WTC11 (cell line): ENCODE results near the gene RUNX2. TPM values are rescaled to one million over a fixed set of nuclear protein-coding genes. Genes with fewer than 3 reads are reported as not detected.

Source experiments
- ATAC-seq: fragments of 200-7000 bp; cut with Tn5 transposase; 2 replicates; pipeline ENCODE4 v1.10.0; 2021; ENCODE audit warnings: mild to moderate bottlenecking, moderate library complexity
- CTCF ChIA-PET: fragments of 300-600 bp; sonication (Branson Sonifier 250); formaldehyde crosslinking; loops from one replicate; lab custom pipeline; 2021; ENCODE audit warnings: antibody characterized with exemption; lab: Charles Lee
- POLR2A ChIA-PET: fragments of 350-600 bp; sonication (Branson Sonifier 250); formaldehyde crosslinking; loops from one replicate; lab custom pipeline; 2021; ENCODE audit warnings: antibody characterized with exemption; lab: Charles Lee
- DNase-seq: peaks from one replicate; pipeline ENCODE4 v3.0.0; 2021; ENCODE audit warnings: low spot score
- H3K27ac Mint-ChIP-seq: 2 replicates; pipeline ENCODE4 v1.8.0; 2021; ENCODE audit warnings: mixed read lengths
- H3K27me3 Mint-ChIP-seq: 2 replicates; pipeline ENCODE4 v1.8.0; 2021; ENCODE audit warnings: low read depth, mild to moderate bottlenecking, moderate library complexity, mixed read lengths
- H3K36me3 Mint-ChIP-seq: 2 replicates; pipeline ENCODE4 v1.8.0; 2021; ENCODE audit warnings: mixed read lengths
- H3K4me1 Mint-ChIP-seq: 2 replicates; pipeline ENCODE4 v1.8.0; 2022; ENCODE audit warnings: mixed read lengths
- H3K4me3 Mint-ChIP-seq: 2 replicates; pipeline ENCODE4 v1.8.0; 2021; ENCODE audit warnings: mild to moderate bottlenecking, moderate library complexity, mixed read lengths
- H3K9me3 Mint-ChIP-seq: 2 replicates; pipeline ENCODE4 v1.8.0; 2021; ENCODE audit warnings: mixed read lengths
- CREM ChIP-seq: sonication (generic); formaldehyde crosslinking; IDR thresholded peaks from 2 replicates; pipeline ENCODE4 v1.8.1; 2022; ENCODE audit warnings: mild to moderate bottlenecking, missing genetic modification reagents, moderate library complexity
- ETV6 ChIP-seq: sonication (generic); formaldehyde crosslinking; IDR thresholded peaks from 2 replicates; pipeline ENCODE4 v1.8.1; 2022; ENCODE audit warnings: mild to moderate bottlenecking, missing genetic modification reagents
- FOXK1 ChIP-seq: sonication (generic); formaldehyde crosslinking; IDR thresholded peaks from 2 replicates; pipeline ENCODE4 v1.8.0; 2022; ENCODE audit warnings: mild to moderate bottlenecking, moderate library complexity, missing genetic modification reagents
- GTF2I ChIP-seq: fragments of 250-450 bp; sonication (Bioruptor Pico); conservative IDR thresholded peaks from 2 replicates; pipeline ENCODE4 v1.4.0; 2021; ENCODE audit warnings: mild to moderate bottlenecking
- MXD4 ChIP-seq: fragments of 250-450 bp; sonication (Bioruptor Pico); IDR thresholded peaks from 2 replicates; pipeline ENCODE4 v1.8.0; 2021; ENCODE audit warnings: mild to moderate bottlenecking, moderate library complexity, borderline replicate concordance
- MYBL2 ChIP-seq: sonication (generic); formaldehyde crosslinking; IDR thresholded peaks from 2 replicates; pipeline ENCODE4 v1.8.1; 2023; ENCODE audit warnings: mild to moderate bottlenecking, moderate library complexity, missing genetic modification reagents
- NR2C2 ChIP-seq: sonication (generic); formaldehyde crosslinking; IDR thresholded peaks from 2 replicates; pipeline ENCODE4 v1.8.0; 2022; ENCODE audit warnings: mild to moderate bottlenecking, missing genetic modification reagents
- PRRX2 ChIP-seq: fragments of 250-450 bp; sonication (Bioruptor Pico); IDR thresholded peaks from 2 replicates; pipeline ENCODE4 v1.8.0; 2021; ENCODE audit warnings: mild to moderate bottlenecking
- SP1 ChIP-seq: sonication (generic); formaldehyde crosslinking; conservative IDR thresholded peaks from 2 replicates; pipeline ENCODE4 v1.8.1; 2022; ENCODE audit warnings: missing genetic modification reagents
- TCF7 ChIP-seq: sonication (generic); formaldehyde crosslinking; IDR thresholded peaks from 2 replicates; pipeline ENCODE4 v1.8.0; 2022; ENCODE audit warnings: mild to moderate bottlenecking, low read depth, missing genetic modification reagents, moderate library complexity
- total RNA-seq: library from RNA; stranded (reverse); gene quantifications from 3 replicates; pipeline ENCODE4 v1.2.3, GENCODE V29; 2021
- TF ChIP-seq, protein P1 (sequence below): sonication (generic); formaldehyde crosslinking; IDR thresholded peaks from 2 replicates; pipeline ENCODE4 v1.8.1; 2022; ENCODE audit warnings: low read depth, mild to moderate bottlenecking, moderate library complexity, missing genetic modification reagents, borderline replicate concordance
- TF ChIP-seq, protein P2 (sequence below): sonication (generic); formaldehyde crosslinking; IDR thresholded peaks from 2 replicates; pipeline ENCODE4 v1.8.1; 2023; ENCODE audit warnings: mild to moderate bottlenecking, missing genetic modification reagents, borderline replicate concordance
- TF ChIP-seq, protein P3 (sequence below): fragments of 200-600 bp; IDR thresholded peaks from 2 replicates; pipeline ENCODE4 v1.8.0; 2022; ENCODE audit warnings: antibody characterized with exemption
- TF ChIP-seq, protein P4 (sequence below): sonication (generic); formaldehyde crosslinking; IDR thresholded peaks from 2 replicates; pipeline ENCODE4 v1.8.0; 2022; ENCODE audit warnings: mild to moderate bottlenecking, missing genetic modification reagents
- TF ChIP-seq, protein P5 (sequence below): sonication (generic); formaldehyde crosslinking; IDR thresholded peaks from 2 replicates; pipeline ENCODE4 v1.8.0; 2022; ENCODE audit warnings: mild to moderate bottlenecking, missing genetic modification reagents

Gene RUNX2
- total RNA-seq, 1 experiment from 2014 or later = 0.28 TPM

DNA sequence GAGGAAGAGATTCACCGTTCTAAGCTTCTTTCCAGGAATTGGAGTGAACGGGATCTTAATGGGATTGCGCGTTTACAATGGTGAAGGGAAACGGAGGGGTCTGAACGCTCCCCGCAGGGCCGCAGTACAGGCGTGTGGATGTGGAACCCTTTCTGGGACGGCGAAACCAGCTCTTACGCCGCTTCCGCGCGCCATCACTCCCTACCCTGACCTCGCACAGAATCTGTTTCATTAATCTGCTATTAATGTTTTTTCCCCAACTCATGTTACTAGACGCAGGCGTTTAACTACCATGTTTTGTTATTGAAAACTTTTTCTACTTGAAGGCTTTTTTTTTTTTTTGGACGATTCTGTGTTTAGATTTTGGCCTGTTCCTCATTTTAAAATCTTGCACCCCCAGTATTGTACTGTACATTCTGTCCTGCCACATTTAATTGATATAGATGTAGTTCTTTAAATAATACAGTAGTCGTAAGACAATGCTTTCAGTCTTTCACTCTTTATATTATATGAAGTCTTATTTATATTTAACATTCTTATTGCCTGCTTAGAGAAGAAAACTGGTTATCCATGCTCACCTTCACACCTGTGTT is 50.3 kb downstream of the RUNX2 start:
- POLR2A ChIA-PET = interaction anchor here (0.8 to 1.1 kb wide), 2 partner anchors 12 to 15 kb away, joined by 3 to 5 read pairs; no protein-coding TSS in a partner anchor
- DNase-seq = no peak
- H3K36me3 Mint-ChIP-seq = no peaks in the 10 kb centered on the region

DNA sequence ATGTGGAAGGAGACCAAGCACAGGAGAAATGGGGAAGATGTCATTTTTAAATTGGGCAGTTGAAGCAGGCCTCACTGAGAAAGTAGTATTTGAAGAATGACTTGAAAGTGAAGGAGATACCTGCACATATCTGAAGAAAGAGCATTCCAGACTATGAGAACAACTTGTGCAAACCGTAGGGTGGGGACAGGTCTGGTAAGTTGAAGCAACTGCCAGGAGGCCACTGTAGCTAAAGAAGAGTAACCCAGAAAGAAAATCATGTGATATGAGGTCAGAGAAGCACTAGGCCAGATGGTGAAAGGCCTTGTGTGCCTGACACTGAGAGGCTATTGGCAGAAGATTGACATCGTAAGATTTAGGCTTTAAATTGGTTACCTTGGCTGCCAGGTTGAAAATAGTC is 54.3 kb downstream of the RUNX2 start:
- Mint-ChIP-seq H3K4me1 (peaks cover 7% of the 10 kb centered on the region), H3K36me3 (no peaks in the 10 kb centered on the region), H3K27ac (no peak overlapping the region), H3K27me3 (no peaks in the 10 kb centered on the region; the same call in 1 of the 2 replicates), H3K4me3 (no peak overlapping the region), H3K9me3 (no peaks in the 10 kb centered on the region)
- DNase-seq (no peak), ATAC-seq (no peak)
- ChIA-PET CTCF (no interaction called here), POLR2A (no interaction called here)
- TF ChIP-seq MXD4 (CRISPR knock-in tag) (no peak), FOXK1 (no peak), NR2C2 (CRISPR knock-in tag) (no peak), TCF7 (no peak), CREM (no peak), SP1 (CRISPR knock-in tag) (no peak)

More for the DNA sequence above, 50.3 kb downstream of the RUNX2 start:
- peak; percentile 14; the same call in 1 of the 2 replicates for TF ChIP-seq ETV6 (CRISPR knock-in tag)
- TF ChIP-seq, protein P1, sequence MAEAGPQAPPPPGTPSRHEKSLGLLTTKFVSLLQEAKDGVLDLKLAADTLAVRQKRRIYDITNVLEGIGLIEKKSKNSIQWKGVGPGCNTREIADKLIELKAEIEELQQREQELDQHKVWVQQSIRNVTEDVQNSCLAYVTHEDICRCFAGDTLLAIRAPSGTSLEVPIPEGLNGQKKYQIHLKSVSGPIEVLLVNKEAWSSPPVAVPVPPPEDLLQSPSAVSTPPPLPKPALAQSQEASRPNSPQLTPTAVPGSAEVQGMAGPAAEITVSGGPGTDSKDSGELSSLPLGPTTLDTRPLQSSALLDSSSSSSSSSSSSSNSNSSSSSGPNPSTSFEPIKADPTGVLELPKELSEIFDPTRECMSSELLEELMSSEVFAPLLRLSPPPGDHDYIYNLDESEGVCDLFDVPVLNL = no peak
- TF ChIP-seq, protein P2, sequence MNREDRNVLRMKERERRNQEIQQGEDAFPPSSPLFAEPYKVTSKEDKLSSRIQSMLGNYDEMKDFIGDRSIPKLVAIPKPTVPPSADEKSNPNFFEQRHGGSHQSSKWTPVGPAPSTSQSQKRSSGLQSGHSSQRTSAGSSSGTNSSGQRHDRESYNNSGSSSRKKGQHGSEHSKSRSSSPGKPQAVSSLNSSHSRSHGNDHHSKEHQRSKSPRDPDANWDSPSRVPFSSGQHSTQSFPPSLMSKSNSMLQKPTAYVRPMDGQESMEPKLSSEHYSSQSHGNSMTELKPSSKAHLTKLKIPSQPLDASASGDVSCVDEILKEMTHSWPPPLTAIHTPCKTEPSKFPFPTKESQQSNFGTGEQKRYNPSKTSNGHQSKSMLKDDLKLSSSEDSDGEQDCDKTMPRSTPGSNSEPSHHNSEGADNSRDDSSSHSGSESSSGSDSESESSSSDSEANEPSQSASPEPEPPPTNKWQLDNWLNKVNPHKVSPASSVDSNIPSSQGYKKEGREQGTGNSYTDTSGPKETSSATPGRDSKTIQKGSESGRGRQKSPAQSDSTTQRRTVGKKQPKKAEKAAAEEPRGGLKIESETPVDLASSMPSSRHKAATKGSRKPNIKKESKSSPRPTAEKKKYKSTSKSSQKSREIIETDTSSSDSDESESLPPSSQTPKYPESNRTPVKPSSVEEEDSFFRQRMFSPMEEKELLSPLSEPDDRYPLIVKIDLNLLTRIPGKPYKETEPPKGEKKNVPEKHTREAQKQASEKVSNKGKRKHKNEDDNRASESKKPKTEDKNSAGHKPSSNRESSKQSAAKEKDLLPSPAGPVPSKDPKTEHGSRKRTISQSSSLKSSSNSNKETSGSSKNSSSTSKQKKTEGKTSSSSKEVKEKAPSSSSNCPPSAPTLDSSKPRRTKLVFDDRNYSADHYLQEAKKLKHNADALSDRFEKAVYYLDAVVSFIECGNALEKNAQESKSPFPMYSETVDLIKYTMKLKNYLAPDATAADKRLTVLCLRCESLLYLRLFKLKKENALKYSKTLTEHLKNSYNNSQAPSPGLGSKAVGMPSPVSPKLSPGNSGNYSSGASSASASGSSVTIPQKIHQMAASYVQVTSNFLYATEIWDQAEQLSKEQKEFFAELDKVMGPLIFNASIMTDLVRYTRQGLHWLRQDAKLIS (CRISPR knock-in tag) = 0 out of 2 replicates have a peak, but pooled peaks have one; percentile 10
- no peak for TF ChIP-seq PRRX2 (CRISPR knock-in tag)
- peak overlapping the region; percentile 98 for H3K27ac Mint-ChIP-seq
- peak; percentile 21 for ATAC-seq
- H3K4me1 Mint-ChIP-seq = peaks cover 17% of the 10 kb centered on the region
- no peaks in the 10 kb centered on the region for H3K9me3 Mint-ChIP-seq
- peak overlapping the region; percentile 92 for H3K4me3 Mint-ChIP-seq
- CTCF ChIA-PET = interaction anchor here (0.7 to 2.8 kb wide), 9 partner anchors 20 to 903 kb away, joined by 3 to 14 read pairs (median 4); no protein-coding TSS in a partner anchor
- no peaks in the 10 kb centered on the region; the same call in 1 of the 2 replicates for H3K27me3 Mint-ChIP-seq

DNA sequence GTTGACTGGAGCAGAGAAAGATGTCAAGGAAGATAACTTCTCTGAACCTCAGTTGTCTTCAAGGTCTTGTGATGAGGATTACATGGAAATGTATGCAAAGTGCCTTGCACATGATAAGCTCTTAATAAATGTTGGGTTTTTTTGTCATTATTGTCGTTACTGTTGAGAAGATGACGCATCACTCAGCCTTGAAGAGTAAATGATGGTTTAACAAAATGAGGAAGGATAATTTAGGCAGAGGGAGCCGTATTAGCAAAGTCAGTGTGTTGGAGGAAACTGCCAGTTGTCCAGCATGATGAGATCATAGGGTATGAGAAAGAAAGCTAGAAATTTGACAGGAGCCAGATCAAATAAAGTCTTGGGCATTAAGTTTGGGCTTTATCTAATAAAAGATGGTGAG is 58.4 kb downstream of the RUNX2 start:
- TF ChIP-seq, protein P3, sequence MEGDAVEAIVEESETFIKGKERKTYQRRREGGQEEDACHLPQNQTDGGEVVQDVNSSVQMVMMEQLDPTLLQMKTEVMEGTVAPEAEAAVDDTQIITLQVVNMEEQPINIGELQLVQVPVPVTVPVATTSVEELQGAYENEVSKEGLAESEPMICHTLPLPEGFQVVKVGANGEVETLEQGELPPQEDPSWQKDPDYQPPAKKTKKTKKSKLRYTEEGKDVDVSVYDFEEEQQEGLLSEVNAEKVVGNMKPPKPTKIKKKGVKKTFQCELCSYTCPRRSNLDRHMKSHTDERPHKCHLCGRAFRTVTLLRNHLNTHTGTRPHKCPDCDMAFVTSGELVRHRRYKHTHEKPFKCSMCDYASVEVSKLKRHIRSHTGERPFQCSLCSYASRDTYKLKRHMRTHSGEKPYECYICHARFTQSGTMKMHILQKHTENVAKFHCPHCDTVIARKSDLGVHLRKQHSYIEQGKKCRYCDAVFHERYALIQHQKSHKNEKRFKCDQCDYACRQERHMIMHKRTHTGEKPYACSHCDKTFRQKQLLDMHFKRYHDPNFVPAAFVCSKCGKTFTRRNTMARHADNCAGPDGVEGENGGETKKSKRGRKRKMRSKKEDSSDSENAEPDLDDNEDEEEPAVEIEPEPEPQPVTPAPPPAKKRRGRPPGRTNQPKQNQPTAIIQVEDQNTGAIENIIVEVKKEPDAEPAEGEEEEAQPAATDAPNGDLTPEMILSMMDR = no peak
- TF ChIP-seq GTF2I (CRISPR knock-in tag) (no peak), MYBL2 (CRISPR knock-in tag) (no peak)
- TF ChIP-seq, protein P4, sequence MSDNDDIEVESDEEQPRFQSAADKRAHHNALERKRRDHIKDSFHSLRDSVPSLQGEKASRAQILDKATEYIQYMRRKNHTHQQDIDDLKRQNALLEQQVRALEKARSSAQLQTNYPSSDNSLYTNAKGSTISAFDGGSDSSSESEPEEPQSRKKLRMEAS (CRISPR knock-in tag) = no peak
- TF ChIP-seq, protein P5, sequence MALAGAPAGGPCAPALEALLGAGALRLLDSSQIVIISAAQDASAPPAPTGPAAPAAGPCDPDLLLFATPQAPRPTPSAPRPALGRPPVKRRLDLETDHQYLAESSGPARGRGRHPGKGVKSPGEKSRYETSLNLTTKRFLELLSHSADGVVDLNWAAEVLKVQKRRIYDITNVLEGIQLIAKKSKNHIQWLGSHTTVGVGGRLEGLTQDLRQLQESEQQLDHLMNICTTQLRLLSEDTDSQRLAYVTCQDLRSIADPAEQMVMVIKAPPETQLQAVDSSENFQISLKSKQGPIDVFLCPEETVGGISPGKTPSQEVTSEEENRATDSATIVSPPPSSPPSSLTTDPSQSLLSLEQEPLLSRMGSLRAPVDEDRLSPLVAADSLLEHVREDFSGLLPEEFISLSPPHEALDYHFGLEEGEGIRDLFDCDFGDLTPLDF (CRISPR knock-in tag) = no peak
- Mint-ChIP-seq H3K36me3 (no peaks in the 10 kb centered on the region), H3K4me1 (no peaks in the 10 kb centered on the region), H3K27me3 (no peaks in the 10 kb centered on the region; the same call in 1 of the 2 replicates), H3K9me3 (no peaks in the 10 kb centered on the region), H3K4me3 (no peak overlapping the region), H3K27ac (no peak overlapping the region)
- ATAC-seq (no peak), DNase-seq (no peak)
- CTCF ChIA-PET = no interaction called here
- POLR2A ChIA-PET = no interaction called here
